ENCODE results near the gene KCNT2. TPM values are rescaled to one million over a fixed set of nuclear protein-coding genes. Genes with fewer than 3 reads are reported as not detected.

KCNT2 gene
- total RNA-seq, 6 donors from 2014 or later, result 2.7 to 9.9 (median 5.9) TPM

- no peak overlapping the region for H3K27ac ChIP-seq
- ATAC-seq (ENCODE audit: low FRiP score in 2 of 2), result no peak
- H3K27me3 ChIP-seq, result no peaks in the 10 kb centered on the region
- DNase-seq, result no peak
- H3K4me1 ChIP-seq, result peaks cover 0 to 12% (median 2%) of the 10 kb centered on the region in 4 donors
- TF ChIP-seq EP300 (IDR thresholded peaks at IDR 0.05) (no peak), CTCF (IDR thresholded peaks at IDR 0.05) (no peak), POLR2AphosphoS5 (IDR thresholded peaks at IDR 0.05) (no peak), POLR2A (IDR thresholded peaks at IDR 0.05) (no peak)
- H3K36me3 ChIP-seq, result no peaks in the 10 kb centered on the region
- no peaks in the 10 kb centered on the region for H3K9me3 ChIP-seq
- WGBS, 2 donors, result 64 to 77% methylated on average over 2 of the region's 2 CpGs
- no peak overlapping the region for H3K4me3 ChIP-seq
Measured at GRCh38 chr1:196405839-196406238, 202.4 kb downstream of the KCNT2 start.

GRCh38 chr1:196403803-196404690 is 204.2 kb downstream of the KCNT2 start:
- Histone ChIP-seq H3K9me3 (no peaks in the 10 kb centered on the region), H3K27me3 (no peaks in the 10 kb centered on the region), H3K27ac (peak overlapping the region in 1 of 4 donors; percentile 5), H3K4me1 (peaks cover 0 to 12% (median 4%) of the 10 kb centered on the region in 4 donors), H3K36me3 (no peaks in the 10 kb centered on the region), H3K4me3 (peak overlapping the region in 1 of 4 donors; percentile 17)
- DNase-seq (no peak), ATAC-seq (ENCODE audit: low FRiP score in 2 of 2) (peak; percentile 53 to 70)
- 56 to 63% methylated on average over 7 of the region's 7 CpGs for WGBS, 2 donors
- TF ChIP-seq CTCF (IDR thresholded peaks at IDR 0.05) (no peak), POLR2AphosphoS5 (IDR thresholded peaks at IDR 0.05) (no peak), POLR2A (IDR thresholded peaks at IDR 0.05) (no peak), EP300 (IDR thresholded peaks at IDR 0.05) (no peak)

- TF ChIP-seq EP300 (IDR thresholded peaks at IDR 0.05) (no peak), POLR2AphosphoS5 (IDR thresholded peaks at IDR 0.05) (no peak), CTCF (IDR thresholded peaks at IDR 0.05) (no peak), POLR2A (IDR thresholded peaks at IDR 0.05) (no peak)
- peaks cover 0 to 7% (median under 1%) of the 10 kb centered on the region in 4 donors for H3K4me1 ChIP-seq
- ATAC-seq (ENCODE audit: low FRiP score in 2 of 2), result no peak
- H3K4me3 ChIP-seq, result peak overlapping the region in 1 of 4 donors; percentile 7
- DNase-seq, result no peak
- H3K27me3 ChIP-seq, result no peaks in the 10 kb centered on the region
- no peaks in the 10 kb centered on the region for H3K9me3 ChIP-seq
- no peaks in the 10 kb centered on the region for H3K36me3 ChIP-seq
- no peak overlapping the region for H3K27ac ChIP-seq
Measured at GRCh38 chr1:196401891-196402290, 206.3 kb downstream of the KCNT2 start.

GRCh38 chr1:196401452-196401833 is 206.8 kb downstream of the KCNT2 start:
- Histone ChIP-seq H3K9me3 (no peaks in the 10 kb centered on the region), H3K4me3 (peak overlapping the region in 1 of 4 donors; percentile 7), H3K27ac (no peak overlapping the region), H3K27me3 (no peaks in the 10 kb centered on the region), H3K4me1 (peaks cover 0 to 3% (median 0%) of the 10 kb centered on the region in 4 donors), H3K36me3 (no peaks in the 10 kb centered on the region)
- ATAC-seq (ENCODE audit: low FRiP score in 2 of 2) (no peak), DNase-seq (no peak)
- TF ChIP-seq CTCF (IDR thresholded peaks at IDR 0.05) (no peak), EP300 (IDR thresholded peaks at IDR 0.05) (no peak), POLR2A (IDR thresholded peaks at IDR 0.05) (no peak), POLR2AphosphoS5 (IDR thresholded peaks at IDR 0.05) (no peak)
- 36 to 41% methylated on average over 1 of the region's 1 CpG for WGBS, 2 donors
